GF-D8 (cell line): Measurements from ENCODE around the gene TAS2R20.

Experiments used
- DNase-seq: peaks from one replicate; lab custom pipeline; 2025; lab: John Stamatoyannopoulos, UW

The TAS2R20 gene

GRCh38 chr12:10959804-10960203 lies 38.3 kb downstream of the TAS2R20 start:
- no peak for DNase-seq

- no peak for DNase-seq
These were observed 40.4 kb downstream of the TAS2R20 start for GRCh38 chr12:10957741-10958140.

GRCh38 chr12:10956085-10956484 lies 42.0 kb downstream of the TAS2R20 start:
- DNase-seq = no peak

GRCh38 chr12:10952645-10953044 lies 45.5 kb downstream of the TAS2R20 start:
- DNase-seq = no peak
